Caki2 (cell line): ENCODE data around the gene ADGRL2. TPM values are rescaled to one million over a fixed set of nuclear protein-coding genes. Genes with fewer than 3 reads are reported as not detected.

Experiments used
- DNase-seq: peaks from one replicate; pipeline ENCODE4 v3.0.0-alpha.2; 2015; ENCODE audit warnings: low read depth
- in situ Hi-C: cut with HindIII; loops from 2 replicates; pipeline ENCODE4 v1.10.0; 2016; ENCODE audit warnings: low sequenced_read_pairs, low pct_unique_long_range_greater_than_20kb, mixed read lengths
- total RNA-seq: library from RNA; depleted of rRNA; stranded (reverse); fragments of >200 nt; shearing (Covaris generic); gene quantifications from 2 replicates; pipeline ENCODE4 v1.2.3, GENCODE V29; 2014; ENCODE audit warnings: low replicate concordance

The ADGRL2 gene
- total RNA-seq, 1 experiment from 2014 or later: 62.2 TPM

DNA sequence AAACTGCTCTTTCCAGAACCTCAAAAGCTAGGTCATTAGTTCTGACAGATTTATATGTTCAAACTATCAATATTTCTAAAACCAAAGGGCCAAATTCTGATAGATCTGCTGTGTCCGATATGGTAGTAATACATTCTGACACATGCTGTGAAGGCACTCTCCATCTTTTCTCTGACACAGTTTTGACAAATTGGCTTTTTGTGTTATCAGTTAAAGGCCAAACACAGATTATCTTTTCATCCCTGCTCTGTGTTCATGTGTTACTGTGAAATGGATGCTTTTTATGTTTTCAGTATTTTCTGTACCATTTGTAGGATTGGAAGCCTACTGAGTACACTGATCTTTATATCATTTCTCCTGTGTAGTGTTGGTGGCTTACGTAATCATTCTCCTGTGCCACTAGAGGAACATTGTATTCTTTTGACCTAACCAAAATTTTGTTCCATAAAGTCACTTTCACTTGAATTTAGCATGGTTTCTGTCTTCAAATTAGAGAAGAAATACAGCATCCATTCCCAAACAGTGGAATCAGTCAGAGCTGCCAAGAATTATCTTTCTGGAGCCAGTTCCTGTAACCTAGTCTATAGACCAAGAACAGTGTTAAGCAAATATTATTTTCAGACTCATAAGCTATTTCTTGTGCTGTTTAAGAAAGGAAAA lies 137.2 kb downstream of the ADGRL2 start:
- no peak for DNase-seq
- in situ Hi-C loops: no loop called here

DNA sequence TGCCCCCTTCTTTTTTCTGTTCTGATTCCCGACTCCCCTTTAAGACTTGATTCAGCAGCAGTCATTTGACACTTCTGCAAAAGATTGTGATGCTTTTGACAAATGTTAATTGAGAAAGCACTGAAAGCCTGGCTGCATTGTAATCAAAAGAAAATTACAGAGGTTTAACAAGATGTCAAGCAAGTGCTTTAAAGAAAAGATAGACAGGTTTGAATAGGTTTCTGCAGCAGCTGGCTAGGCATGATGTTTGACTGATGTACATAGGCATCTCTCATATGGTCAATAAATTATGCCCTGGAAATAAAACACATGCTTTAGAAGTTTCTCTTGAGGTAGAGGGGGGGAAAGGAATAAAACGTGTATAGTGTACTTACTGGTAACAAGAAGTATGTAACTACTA lies 147.8 kb downstream of the ADGRL2 start:
- in situ Hi-C loops: no loop called here
- DNase-seq: no peak

DNA sequence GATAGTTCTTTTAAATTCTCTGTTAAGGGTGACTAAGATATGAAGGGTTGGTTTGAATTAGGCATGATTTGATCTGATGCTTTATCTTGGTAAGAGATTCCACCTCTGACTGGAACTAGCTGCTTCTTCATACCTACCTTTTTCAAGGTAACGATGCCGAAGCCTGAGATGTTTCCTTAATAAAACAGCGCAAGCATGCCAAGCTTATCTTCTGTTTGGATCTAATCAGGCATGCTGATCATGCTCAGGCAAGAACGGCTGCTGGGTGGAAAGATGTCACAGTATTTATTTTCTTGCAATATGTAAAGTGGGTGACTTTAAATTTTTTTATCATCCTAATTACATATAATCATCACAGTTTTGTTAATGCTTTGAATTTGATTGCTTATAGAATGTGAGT lies 148.7 kb downstream of the ADGRL2 start:
- DNase-seq: no peak
- in situ Hi-C loops: no loop called here

DNA sequence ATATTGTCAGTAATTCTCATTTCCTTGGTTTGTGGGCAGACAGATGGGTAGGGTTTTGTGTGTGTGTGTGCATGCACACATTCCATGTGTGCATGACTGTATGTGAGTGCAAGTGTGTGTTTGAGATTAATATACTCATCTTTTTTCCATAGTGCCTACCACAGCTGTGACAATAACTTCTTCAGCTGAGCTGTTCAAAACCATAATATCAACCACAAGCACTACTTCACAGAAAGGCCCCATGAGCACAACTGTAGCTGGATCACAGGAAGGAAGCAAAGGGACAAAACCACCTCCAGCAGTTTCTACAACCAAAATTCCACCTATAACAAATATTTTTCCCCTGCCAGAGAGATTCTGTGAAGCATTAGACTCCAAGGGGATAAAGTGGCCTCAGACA lies 149.3 kb downstream of the ADGRL2 start:
- DNase-seq: no peak

DNA sequence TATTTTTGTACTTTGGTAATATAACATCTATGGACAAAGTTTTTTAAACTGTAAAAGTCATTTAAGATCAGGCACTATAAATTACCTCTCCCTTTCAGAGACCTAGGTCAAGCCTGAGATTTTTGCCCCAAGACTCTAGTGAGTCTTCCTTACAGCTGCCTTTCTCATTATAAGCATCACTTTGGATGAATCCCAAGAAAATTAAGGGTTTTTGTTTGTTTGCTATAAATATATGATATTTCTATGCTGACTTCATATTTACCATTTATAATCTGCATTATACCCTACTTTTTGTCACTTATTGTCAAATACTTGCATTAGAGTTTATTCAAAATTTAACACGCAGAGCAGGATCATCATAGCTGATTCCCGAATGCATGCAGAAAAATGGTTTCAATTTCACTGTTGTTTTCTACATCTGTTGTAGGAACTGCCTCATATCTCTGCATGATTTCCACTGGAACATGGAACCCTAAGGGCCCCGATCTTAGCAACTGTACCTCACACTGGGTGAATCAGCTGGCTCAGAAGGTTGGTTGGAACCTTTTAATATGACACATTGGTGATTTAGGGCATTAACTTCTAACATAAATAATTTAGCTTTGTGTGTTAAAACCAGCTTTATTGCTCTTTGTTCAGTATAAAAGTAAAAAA lies 150.0 kb downstream of the ADGRL2 start:
- no peak for DNase-seq
- in situ Hi-C loops: no loop called here

More for the DNA sequence above, 149.3 kb downstream of the ADGRL2 start:
- in situ Hi-C loops: no loop called here

DNA sequence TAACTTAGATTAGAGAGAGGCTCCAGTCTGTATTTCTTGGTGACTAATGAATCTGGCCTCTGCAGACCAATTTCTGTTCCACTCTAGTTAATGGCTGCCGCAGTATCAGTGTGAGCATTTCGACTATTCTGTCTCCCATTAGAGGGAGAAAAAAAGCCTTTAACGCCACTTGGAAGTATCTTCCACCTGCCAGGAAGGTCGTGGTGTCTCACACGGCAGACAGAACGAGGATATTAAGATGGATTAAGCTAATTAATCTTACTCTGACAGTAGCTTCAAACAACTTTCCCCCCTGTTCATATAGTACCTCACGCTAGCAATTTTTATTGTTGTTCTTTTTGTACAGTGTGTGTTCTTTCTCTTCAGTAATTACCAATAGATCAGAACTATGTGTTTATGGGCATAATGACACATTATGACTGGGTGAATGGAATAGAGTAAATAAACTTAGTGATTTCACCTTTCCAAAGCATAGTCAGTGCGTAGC lies 153.8 kb downstream of the ADGRL2 start:
- DNase-seq: no peak
- in situ Hi-C loops: no loop called here

DNA sequence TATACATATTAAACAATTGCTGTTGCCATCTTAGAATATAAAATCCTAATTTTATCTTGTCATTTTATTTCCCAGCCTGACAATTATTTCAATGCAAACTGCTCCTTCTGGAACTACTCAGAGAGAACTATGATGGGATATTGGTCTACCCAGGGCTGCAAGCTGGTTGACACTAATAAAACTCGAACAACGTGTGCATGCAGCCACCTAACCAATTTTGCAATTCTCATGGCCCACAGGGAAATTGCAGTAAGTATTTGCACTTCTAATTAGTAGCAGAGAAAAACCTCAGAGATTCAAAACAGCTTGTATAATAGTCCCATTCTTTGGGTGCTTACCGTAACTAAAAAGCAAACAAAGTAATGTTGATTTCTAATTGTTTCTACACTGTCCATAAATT lies 167.2 kb downstream of the ADGRL2 start:
- in situ Hi-C loops: no loop called here
- no peak for DNase-seq

DNA sequence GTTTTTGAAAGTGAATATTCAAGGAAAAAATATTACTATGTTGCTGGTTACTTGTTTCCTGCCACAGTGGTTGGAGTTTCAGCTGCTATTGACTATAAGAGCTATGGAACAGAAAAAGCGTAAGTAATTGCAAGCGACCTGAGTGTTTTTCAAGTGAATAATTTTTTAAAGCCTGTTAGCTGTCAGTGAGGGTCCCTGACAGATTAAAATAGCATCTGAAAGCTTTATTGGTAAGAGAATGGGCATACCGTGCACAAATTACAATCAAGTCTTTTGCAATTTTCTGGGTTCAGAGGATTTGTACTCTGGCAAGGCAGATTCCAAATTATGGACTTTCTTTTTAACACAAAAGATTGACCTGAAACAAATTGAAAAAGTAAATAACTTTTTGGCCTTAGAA lies 169.7 kb downstream of the ADGRL2 start:
- in situ Hi-C loops: no loop called here
- DNase-seq: no peak

DNA sequence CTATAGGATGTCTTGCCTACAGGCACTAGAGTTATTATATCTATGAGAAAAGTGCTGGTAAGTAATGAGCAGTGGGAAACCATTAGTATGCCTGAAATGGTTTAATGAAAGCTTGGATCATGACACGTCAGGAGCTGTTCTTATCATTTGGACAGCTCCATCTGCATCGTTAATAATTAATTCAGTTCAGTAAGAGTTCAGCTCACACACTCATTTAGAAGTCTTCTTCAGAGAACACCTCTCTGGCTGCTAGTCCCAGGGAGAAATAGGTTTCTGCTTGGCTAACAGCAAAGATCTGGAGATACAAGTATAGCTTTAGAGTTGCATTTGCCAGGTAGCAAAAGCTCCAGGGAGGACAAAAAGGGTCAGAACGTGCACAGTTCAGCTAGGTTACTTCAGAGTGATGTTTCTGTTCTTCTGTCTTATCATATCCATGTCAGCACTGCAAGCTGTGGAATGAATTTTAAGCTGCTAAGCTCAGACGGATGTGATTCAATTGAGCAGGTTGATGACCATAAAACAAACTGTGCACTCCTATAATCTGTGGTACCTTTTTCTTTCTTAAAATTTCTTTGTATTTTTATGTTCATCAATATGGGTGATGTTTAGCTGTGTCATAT lies 173.6 kb downstream of the ADGRL2 start:
- in situ Hi-C loops: no loop called here
- DNase-seq: peak; percentile 60

DNA sequence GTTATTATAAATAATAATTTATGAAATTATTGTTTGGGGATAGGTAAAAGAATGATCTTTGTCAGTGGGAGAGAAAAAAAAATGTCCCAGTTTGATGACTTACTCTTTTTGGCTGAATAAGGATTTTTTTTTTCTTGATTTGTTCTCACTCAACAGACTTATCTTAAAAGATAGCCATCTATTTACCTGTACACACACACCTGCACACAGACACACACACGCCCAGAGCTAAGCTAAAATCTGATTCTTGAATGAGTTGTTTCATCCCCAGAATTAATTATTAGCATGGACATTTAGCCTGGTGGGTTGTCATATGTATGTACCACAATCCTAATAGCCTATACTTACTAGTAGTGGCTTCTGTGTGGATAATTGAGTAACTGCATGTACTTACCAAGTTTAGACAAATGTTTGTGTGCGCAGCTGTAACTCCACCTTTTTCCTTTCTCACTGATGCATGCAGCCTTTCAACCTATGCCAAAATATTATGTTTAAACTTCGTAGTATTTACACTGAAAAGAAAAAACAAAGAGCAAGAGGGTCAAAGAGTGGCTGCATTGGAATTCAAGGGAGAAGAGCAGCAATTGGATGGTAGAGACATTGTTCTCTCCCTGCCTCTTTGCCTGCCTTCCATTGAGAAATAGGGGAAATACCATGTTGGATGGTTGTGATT lies 174.3 kb downstream of the ADGRL2 start:
- in situ Hi-C loops: no loop called here
- peak; percentile 16 for DNase-seq

DNA sequence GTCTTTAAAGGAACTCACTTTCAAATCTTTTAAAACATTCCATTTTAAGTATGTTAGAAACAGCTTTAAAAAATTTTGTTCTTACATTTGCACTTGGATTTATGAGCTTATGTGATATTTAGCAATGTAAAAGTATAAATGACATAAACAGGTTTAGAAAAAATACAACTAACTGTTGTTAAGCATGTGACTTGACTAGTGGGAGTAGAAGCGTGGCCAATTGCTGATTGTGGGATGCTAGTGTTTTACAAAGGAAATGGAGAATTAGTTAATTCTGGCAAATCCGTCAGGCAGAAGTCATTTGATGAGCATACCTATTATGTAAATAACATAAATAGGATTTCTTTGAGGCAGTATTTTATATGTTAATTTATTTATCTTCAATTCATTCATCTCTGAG lies 175.8 kb downstream of the ADGRL2 start:
- in situ Hi-C loops: no loop called here

DNA sequence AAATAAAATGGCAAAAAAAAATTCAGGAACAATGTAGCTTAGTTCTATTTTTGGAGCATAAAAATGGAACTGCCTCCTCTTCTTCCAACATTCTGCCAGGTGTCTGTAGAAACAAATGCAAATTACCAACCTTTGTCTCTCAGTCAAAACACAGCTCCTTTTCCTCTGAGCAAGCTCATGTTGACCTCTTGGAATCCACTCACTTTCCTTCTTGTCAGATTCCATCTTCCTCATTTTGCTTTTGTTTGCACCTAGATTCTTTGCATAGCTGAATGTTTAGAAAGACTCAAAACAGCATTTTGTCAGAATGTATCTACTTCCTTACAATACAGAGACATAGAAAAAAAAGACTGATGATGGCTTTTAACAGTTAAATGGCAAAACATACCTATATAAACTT lies 178.2 kb downstream of the ADGRL2 start:
- in situ Hi-C loops: no loop called here
- DNase-seq: no peak

More for the DNA sequence above, 175.8 kb downstream of the ADGRL2 start:
- DNase-seq: no peak

DNA sequence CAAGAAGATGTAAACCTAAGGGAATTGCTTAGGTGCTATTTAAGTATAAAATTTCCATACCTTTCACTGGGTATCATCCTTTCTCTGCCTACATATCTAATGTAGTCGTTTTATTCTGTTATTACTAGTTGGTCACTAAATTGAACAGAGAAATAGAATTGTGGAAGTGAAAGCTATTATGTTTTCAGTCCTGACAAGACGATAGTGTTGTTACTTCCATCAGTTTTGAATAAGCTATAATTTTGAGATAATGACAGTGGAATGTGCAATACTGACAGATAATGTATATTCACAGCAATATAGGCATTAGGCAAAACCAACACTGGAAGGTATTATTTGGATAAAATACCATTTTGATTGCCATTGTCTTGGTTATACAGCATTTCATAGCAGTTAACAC lies 181.8 kb downstream of the ADGRL2 start:
- in situ Hi-C loops: no loop called here
- no peak for DNase-seq

DNA sequence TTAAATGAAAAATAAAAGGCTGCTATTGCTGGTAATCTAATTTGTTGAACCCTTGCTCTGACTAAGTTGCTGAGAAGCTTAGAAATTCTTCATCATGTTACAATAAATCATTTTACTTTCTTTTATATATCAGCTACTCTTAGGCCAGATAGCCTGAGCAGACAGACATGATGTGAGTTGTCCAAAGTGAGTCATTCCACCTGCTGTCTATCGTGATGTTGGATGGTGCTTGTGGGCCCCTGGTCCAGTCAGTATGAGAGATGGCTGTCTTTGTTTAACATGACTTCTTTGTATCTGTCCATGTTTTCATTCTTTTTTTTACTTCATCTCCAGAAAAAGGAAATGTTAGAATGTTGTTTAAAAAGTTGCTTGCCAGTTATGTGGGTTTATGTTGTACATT lies 188.8 kb downstream of the ADGRL2 start:
- in situ Hi-C loops: no loop called here
- no peak for DNase-seq

DNA sequence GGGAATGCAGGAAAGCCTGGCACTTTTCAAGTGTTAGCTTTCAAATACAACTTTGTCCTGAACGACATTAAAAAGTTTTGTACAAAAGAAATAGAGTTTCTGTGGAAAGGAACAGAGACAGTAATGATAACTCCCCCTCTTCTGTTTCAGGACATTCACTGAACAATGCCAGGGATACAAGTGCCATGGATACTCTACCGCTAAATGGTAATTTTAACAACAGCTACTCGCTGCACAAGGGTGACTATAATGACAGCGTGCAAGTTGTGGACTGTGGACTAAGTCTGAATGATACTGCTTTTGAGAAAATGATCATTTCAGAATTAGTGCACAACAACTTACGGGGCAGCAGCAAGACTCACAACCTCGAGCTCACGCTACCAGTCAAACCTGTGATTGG lies 189.5 kb downstream of the ADGRL2 start:
- in situ Hi-C loops: no loop called here
- DNase-seq: no peak

DNA sequence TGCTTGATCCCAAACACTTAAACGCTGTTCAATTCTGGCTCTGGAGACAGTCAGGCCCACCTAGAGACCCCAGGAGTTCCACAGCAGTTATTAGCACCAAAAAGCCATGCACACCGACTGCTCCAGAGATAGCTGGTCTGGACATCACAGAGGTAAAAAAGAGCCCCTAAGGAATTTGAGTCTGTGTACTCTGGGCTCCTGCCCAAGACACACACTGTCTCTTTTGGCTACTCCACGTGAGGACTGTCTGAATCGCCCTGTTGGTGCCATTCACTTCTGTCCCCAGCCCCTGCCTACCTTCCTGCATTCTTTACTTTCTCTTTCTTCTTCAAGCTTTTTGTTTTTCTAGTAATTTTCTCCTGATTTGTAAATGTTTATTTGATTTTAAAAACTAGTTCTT lies 197.4 kb downstream of the ADGRL2 start:
- in situ Hi-C loops: no loop called here
- DNase-seq: no peak

DNA sequence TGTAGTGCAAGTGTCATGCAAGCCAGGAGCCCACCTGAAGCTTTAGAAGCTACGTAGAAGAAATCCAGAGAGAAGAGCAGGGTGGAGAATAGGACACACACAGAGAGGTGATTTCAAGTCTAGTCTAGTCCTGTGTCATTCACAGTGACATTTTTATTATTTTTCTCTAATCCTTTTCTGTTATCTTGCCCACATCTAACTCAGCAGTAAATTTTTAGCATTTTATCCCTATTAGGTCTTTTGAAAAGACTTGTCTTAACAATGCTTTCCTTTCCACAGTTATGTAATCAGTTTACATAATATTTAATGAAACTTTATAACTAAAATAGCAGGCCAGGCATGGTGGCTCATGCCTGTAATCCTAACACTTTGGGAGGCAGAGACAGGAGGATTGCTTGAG lies 198.6 kb downstream of the ADGRL2 start:
- no peak for DNase-seq
- in situ Hi-C loops: no loop called here

DNA sequence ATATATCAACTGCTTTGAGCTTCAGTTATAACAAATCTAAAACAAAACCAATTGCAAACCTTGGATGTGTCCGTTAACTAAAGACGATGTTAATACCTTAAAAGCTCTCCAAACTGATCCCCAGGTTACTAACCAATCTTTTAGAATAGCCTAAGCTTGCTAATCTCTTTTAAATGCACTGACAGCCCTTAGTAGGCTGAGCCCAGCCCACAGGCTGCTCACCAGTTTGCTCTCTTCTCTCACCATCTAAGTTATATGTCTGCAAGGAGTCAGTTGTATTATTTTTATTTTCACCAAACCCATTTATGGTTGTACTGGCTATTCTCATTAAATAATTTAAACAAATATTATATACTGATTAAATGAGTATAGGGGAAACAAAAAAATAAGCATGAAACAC lies 199.5 kb downstream of the ADGRL2 start:
- in situ Hi-C loops: no loop called here
- DNase-seq: no peak

DNA sequence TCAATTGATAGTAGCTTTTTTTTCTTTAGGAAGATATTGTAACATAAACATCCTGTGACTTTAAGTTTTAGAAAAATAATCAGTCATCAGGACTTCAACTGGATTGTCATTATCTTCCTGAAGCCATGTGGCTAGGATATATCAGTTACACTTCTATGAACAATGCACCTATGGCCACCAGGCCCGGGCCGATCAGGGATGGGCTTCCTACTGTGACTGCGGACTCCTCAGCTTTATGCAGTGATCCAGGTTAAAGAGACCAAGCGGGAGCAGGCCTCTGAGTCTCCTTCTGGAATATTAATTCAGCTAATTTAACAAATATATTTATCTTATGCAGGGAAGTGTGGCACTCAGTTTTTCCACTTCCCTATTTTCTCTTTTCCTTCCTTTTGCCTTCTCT lies 200.6 kb downstream of the ADGRL2 start:
- DNase-seq: no peak
- in situ Hi-C loops: no loop called here
